IMR-90 (cell line): Measurements from ENCODE around the gene USP20.

Experiments used
- CEBPB ChIP-seq: IDR thresholded peaks from 2 replicates; pipeline ENCODE4 v1.6.1; 2012; ENCODE audit warnings: low read depth, low read length, improper control_type of control experiment
- MAZ ChIP-seq: IDR thresholded peaks from 2 replicates; pipeline ENCODE4 v1.6.1; 2012; ENCODE audit warnings: low read depth, mild to moderate bottlenecking, low read length, improper control_type of control experiment, moderate library complexity, borderline replicate concordance
- POLR2A ChIP-seq: IDR thresholded peaks from 2 replicates; pipeline ENCODE4 v1.6.1; 2012; ENCODE audit warnings: mild to moderate bottlenecking, low read depth, low read length
- RAD21 ChIP-seq: IDR thresholded peaks from 2 replicates; pipeline ENCODE4 v1.6.1; 2012; ENCODE audit warnings: low read length, improper control_type of control experiment
- RFX5 ChIP-seq: IDR thresholded peaks from 2 replicates; pipeline ENCODE4 v1.8.0; 2012; ENCODE audit warnings: low read depth, mild to moderate bottlenecking, low read length, moderate library complexity
- TF ChIP-seq, protein P1 (sequence below): conservative IDR thresholded peaks from 2 replicates; pipeline ENCODE4 v1.5.1; 2012; ENCODE audit warnings: mild to moderate bottlenecking, low read depth, low read length, improper control_type of control experiment
- TF ChIP-seq, protein P2 (sequence below): fragments of 150-350 bp; IDR thresholded peaks from 2 replicates; pipeline ENCODE4 v1.6.1; 2017; ENCODE audit warnings: mild to moderate bottlenecking, antibody characterized with exemption, low read length, low read depth

GRCh38 chr9:129909851-129910250 is 74.6 kb downstream of the USP20 start:
- TF ChIP-seq, protein P1, sequence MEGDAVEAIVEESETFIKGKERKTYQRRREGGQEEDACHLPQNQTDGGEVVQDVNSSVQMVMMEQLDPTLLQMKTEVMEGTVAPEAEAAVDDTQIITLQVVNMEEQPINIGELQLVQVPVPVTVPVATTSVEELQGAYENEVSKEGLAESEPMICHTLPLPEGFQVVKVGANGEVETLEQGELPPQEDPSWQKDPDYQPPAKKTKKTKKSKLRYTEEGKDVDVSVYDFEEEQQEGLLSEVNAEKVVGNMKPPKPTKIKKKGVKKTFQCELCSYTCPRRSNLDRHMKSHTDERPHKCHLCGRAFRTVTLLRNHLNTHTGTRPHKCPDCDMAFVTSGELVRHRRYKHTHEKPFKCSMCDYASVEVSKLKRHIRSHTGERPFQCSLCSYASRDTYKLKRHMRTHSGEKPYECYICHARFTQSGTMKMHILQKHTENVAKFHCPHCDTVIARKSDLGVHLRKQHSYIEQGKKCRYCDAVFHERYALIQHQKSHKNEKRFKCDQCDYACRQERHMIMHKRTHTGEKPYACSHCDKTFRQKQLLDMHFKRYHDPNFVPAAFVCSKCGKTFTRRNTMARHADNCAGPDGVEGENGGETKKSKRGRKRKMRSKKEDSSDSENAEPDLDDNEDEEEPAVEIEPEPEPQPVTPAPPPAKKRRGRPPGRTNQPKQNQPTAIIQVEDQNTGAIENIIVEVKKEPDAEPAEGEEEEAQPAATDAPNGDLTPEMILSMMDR, result no peak
- no peak for TF ChIP-seq MAZ
- TF ChIP-seq POLR2A, result no peak
- TF ChIP-seq RAD21, result no peak
- TF ChIP-seq, protein P2, sequence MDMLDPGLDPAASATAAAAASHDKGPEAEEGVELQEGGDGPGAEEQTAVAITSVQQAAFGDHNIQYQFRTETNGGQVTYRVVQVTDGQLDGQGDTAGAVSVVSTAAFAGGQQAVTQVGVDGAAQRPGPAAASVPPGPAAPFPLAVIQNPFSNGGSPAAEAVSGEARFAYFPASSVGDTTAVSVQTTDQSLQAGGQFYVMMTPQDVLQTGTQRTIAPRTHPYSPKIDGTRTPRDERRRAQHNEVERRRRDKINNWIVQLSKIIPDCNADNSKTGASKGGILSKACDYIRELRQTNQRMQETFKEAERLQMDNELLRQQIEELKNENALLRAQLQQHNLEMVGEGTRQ, result no peak
- TF ChIP-seq RFX5, result no peak
- TF ChIP-seq CEBPB, result no peak
